AG04450 (cell line): Measurements from ENCODE around the gene RPS23. TPM values are rescaled to one million over a fixed set of nuclear protein-coding genes. Genes with fewer than 3 reads are reported as not detected.
A peak's percentile ranks its signal among the peaks of the same experiment; 100 is the strongest.

Source experiments
- CTCF ChIA-PET: fragments of 300-600, 350-600 bp; formaldehyde crosslinking; extraction: SDS; loops from one replicate; lab custom pipeline; 2022; ENCODE audit warnings: antibody characterized with exemption, inconsistent platforms; lab: Charles Lee
- POLR2A ChIA-PET: fragments of 350-600 bp; formaldehyde crosslinking; extraction: SDS; loops from one replicate; lab custom pipeline; 2021; ENCODE audit warnings: antibody characterized with exemption, inconsistent platforms; lab: Yijun Ruan, JAX
- DNase-seq: peaks from one replicate; pipeline ENCODE4 v3.0.0-alpha.2; 2011; ENCODE audit warnings: low read depth, low spot score
- H3K27ac ChIP-seq: one replicate; pipeline ENCODE4 v1.5.1; 2012; ENCODE audit warnings: low read depth, low read length, control low read depth
- H3K27me3 ChIP-seq: one replicate; pipeline ENCODE4 v1.6.0; 2012; ENCODE audit warnings: low read length; ENCODE audit not compliant: control insufficient read depth, insufficient read depth
- H3K4me3 ChIP-seq: 2 replicates; pipeline ENCODE4 v1.5.1; 2011; ENCODE audit warnings: mild to moderate bottlenecking, low read depth, low read length, control low read depth
- H3K9me3 ChIP-seq: 2 replicates; pipeline ENCODE4 v1.5.1; 2012; ENCODE audit warnings: low read length; ENCODE audit not compliant: control insufficient read depth, insufficient read depth
- polyA plus RNA-seq: library from polyadenylated mRNA; depleted of rRNA; stranded (reverse); fragments of >200 nt; gene quantifications from 2 replicates; pipeline ENCODE4 v1.2.3, GENCODE V29; 2011
- TF ChIP-seq, protein P1 (sequence below): IDR thresholded peaks from 2 replicates; pipeline ENCODE4 v1.5.1; 2011; ENCODE audit warnings: low read depth, low read length, control low read depth, inconsistent platforms

Gene RPS23
- polyA plus RNA-seq, 1 experiment = 4,398 TPM

DNA sequence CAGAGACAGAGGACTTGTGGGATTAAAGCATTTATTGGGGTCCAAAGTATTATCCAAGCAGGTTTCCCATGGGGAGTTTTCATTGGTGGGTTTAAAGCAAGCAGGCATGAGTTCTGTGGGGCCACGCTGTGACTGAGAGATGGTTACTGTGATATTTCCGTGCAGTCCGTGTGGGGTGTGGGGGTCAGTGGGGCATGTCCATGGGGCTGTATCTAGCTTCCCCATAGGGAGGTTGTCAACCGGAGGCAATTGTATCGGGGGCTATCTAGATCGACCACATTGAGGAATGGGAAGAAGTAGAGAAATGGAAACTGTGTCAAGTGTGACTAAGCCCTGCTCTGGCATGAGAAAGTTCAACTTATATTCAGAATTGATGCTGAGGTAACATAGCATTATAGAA, 7.1 kb upstream of the RPS23 start:
- no peak overlapping the region for H3K4me3 ChIP-seq
- H3K9me3 ChIP-seq = no peaks in the 10 kb centered on the region
- H3K27me3 ChIP-seq = no peaks in the 10 kb centered on the region
- POLR2A ChIA-PET = no interaction called here
- no peak for DNase-seq
- TF ChIP-seq, protein P1, sequence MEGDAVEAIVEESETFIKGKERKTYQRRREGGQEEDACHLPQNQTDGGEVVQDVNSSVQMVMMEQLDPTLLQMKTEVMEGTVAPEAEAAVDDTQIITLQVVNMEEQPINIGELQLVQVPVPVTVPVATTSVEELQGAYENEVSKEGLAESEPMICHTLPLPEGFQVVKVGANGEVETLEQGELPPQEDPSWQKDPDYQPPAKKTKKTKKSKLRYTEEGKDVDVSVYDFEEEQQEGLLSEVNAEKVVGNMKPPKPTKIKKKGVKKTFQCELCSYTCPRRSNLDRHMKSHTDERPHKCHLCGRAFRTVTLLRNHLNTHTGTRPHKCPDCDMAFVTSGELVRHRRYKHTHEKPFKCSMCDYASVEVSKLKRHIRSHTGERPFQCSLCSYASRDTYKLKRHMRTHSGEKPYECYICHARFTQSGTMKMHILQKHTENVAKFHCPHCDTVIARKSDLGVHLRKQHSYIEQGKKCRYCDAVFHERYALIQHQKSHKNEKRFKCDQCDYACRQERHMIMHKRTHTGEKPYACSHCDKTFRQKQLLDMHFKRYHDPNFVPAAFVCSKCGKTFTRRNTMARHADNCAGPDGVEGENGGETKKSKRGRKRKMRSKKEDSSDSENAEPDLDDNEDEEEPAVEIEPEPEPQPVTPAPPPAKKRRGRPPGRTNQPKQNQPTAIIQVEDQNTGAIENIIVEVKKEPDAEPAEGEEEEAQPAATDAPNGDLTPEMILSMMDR = no peak
- H3K27ac ChIP-seq = no peak overlapping the region
- CTCF ChIA-PET = no interaction called here

DNA sequence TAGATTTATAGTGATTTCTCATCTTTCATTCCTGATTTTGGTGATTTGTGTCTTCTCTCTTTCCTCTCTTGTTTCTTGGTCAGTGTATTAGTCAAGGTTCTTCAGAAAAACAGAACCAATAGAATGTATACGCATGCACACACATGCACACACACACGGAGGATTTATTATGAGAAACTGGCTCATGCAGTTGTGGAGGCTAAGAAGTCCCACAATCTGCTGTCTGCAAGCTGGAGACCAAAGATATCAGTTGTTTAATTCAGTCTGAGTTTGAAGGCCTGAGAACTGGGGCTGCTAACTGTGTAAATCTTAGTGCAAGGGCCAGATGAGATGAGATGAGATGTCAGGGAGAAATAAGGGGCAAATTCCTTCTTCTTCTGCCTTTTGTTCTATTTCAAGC, 5.7 kb upstream of the RPS23 start:
- POLR2A ChIA-PET = no interaction called here
- TF ChIP-seq, protein P1 = no peak
- H3K27me3 ChIP-seq = no peaks in the 10 kb centered on the region
- no peaks in the 10 kb centered on the region for H3K9me3 ChIP-seq
- no peak overlapping the region for H3K27ac ChIP-seq
- CTCF ChIA-PET = interaction anchor here (0.7 kb wide), 1 partner anchor 817 kb away, joined by 4 read pairs; no protein-coding TSS in a partner anchor
- H3K4me3 ChIP-seq = no peak overlapping the region
- no peak for DNase-seq

DNA sequence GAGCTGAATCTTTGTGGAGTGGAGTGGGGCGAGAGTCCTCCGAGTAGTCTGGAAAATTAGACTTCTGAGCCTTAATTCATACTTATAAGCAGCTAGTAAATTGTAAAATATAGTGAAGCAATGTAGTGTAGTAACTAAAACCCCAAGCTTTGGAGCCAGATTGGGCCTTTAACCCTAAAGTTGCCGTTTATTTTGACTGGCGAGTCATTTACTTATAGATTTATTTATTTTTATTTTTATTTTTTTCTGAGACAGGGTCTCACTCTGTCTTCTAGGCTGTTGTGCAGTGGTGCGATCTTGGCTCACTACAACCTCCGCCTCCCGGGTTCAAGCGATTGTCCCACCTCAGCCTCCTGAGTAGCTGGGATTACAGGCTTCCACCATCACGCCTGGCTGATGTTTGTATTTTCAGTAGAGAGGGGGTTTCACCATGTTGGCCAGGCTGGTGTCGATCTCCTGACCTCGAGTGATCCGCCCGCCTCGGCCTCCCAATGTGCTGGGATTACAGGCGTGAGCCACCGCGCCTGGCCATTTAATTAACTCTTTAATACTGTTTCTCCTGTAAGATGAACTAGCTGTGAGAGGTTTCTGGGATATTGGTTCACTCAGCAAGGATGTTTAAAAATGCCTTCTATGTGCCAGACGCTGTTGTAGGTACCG, 687 bp upstream of the RPS23 start:
- Histone ChIP-seq H3K4me3 (peak overlapping the region; percentile 93), H3K9me3 (no peaks in the 10 kb centered on the region; the same call in 1 of the 2 replicates), H3K27me3 (no peaks in the 10 kb centered on the region), H3K27ac (no peak overlapping the region)
- POLR2A ChIA-PET = interaction anchor here (0.5 to 1.5 kb wide), 11 partner anchors 15 to 1251 kb away, joined by 3 to 9 read pairs (median 3); partner anchors contain the start of gene SSBP2
- CTCF ChIA-PET = interaction anchor here (1.0 to 1.7 kb wide), 2 partner anchors 19 to 21 kb away, joined by 3 read pairs; no protein-coding TSS in a partner anchor
- TF ChIP-seq, protein P1 = no peak
- no peak for DNase-seq

DNA sequence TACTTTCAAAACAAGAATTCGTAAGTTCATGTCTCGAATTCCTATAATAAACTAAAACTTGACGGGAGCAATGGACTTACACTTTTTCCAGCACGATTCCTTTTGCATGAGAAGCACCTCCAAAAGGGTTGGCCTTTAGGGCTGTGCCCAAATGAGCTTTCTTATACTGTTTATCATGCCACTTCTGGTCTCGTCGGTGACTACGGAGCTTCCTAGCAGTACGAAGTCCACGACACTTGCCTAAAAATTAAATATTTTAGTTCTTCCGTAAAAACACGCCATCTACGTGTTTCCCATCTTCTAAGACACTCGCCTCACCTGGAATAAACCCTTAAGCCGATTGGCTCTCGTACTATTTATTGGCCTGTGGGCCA, 554 bp downstream of the RPS23 start:
- peak overlapping the region; percentile 53 for H3K27ac ChIP-seq

More for the DNA sequence above, 554 bp downstream of the RPS23 start:
- DNase-seq = no peak
- CTCF ChIA-PET = interaction anchor here (0.6 to 0.8 kb wide), 2 partner anchors 18 to 886 kb away, joined by 3 to 6 read pairs; no protein-coding TSS in a partner anchor
- H3K9me3 ChIP-seq = no peaks in the 10 kb centered on the region; the same call in 1 of the 2 replicates
- TF ChIP-seq, protein P1 = no peak
- no peaks in the 10 kb centered on the region for H3K27me3 ChIP-seq
- H3K4me3 ChIP-seq = peak overlapping the region; percentile 93
- POLR2A ChIA-PET = interaction anchor here (0.5 to 1.5 kb wide), 7 partner anchors 13 to 1196 kb away, joined by 3 to 13 read pairs (median 4); partner anchors contain the start of gene SSBP2
